HL-60 (cell line): ENCODE measurements around the gene CD19.

ENCODE experiments used
- DNase-seq, 2 experiments: peaks; one replicate each; pipeline ENCODE4 v3.0.0-alpha.2; 2010 to 2020; ENCODE audit warnings: low read depth in 1 of 2, low spot score in 1 of 2
- H3K27ac ChIP-seq: fragments of 250-450 bp; sonication (Bioruptor Pico); replicated peaks from 2 replicates; pipeline ENCODE4 v1.5.1; 2020; ENCODE audit warnings: mild to moderate bottlenecking, moderate library complexity
- H3K27me3 ChIP-seq: fragments of 250-450 bp; sonication (Bioruptor Pico); 2 replicates; pipeline ENCODE4 v1.5.1; 2021; ENCODE audit warnings: mild to moderate bottlenecking, moderate library complexity; ENCODE audit not compliant: insufficient read depth, poor library complexity, severe bottlenecking
- H3K4me3 ChIP-seq: replicated peaks from 2 replicates; pipeline ENCODE4 v1.5.1; 2011; ENCODE audit warnings: mild to moderate bottlenecking, control low read depth, low read length; ENCODE audit not compliant: insufficient read depth
- GABPA ChIP-seq: IDR thresholded peaks from 2 replicates; pipeline ENCODE4 v1.6.1; 2012; ENCODE audit warnings: low read depth
- POLR2AphosphoS5 ChIP-seq: IDR thresholded peaks from 2 replicates; pipeline ENCODE4 v1.6.1; 2012; ENCODE audit warnings: low read depth
- SPI1 ChIP-seq: IDR thresholded peaks from 2 replicates; pipeline ENCODE4 v1.6.1; 2012; ENCODE audit warnings: low read depth, mild to moderate bottlenecking, borderline replicate concordance
- TF ChIP-seq, protein P1 (sequence below): IDR thresholded peaks from one replicate; pipeline ENCODE4 v1.5.1; 2011; ENCODE audit warnings: low read length, control low read depth, inconsistent platforms; ENCODE audit not compliant: insufficient read depth
- TF ChIP-seq, protein P2 (sequence below): IDR thresholded peaks from 2 replicates; pipeline ENCODE4 v1.6.1; 2012; ENCODE audit warnings: low read depth; ENCODE audit not compliant: insufficient replicate concordance

CD19 gene

DNA sequence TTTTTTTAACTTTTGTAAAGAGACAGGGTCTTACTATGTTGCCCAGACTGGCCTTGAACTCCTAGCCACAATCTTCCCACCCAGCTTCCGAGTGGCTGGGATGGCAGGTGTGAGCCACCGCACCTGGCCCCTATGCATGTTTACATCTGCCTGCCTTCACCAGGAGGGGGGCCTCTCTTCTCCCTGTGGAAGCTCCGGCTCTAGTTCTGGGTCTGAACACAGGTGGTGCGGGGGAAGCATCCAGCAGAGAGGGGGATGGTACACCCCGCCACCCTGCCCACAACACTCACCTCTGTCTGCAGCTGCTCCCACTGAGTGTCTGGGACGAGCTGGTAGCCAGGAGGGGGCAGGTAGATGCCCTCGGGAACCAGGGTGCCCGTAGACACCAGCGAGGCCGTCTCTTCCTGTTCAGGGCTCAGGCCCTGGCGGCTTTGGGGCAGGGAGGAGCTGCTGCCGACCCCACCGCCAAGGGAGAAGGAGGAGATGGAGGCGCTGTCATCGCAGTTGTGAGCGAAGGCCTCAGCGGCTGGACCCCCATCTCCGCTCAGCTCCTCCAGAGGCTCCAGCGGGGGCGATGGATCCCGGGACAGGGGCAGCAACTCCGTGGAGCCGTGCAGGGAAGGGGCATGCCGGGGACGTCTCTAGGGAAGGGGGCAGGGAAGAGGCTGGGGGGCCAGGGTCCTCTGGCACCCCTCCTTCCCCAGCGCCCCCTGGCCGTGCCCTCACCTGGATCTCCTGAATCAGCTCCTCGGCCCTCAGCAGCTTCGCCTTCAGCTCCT is 17.6 kb upstream of the CD19 start:
- H3K4me3 ChIP-seq, result no peak overlapping the region
- TF ChIP-seq POLR2AphosphoS5, result no peak
- TF ChIP-seq, protein P1, sequence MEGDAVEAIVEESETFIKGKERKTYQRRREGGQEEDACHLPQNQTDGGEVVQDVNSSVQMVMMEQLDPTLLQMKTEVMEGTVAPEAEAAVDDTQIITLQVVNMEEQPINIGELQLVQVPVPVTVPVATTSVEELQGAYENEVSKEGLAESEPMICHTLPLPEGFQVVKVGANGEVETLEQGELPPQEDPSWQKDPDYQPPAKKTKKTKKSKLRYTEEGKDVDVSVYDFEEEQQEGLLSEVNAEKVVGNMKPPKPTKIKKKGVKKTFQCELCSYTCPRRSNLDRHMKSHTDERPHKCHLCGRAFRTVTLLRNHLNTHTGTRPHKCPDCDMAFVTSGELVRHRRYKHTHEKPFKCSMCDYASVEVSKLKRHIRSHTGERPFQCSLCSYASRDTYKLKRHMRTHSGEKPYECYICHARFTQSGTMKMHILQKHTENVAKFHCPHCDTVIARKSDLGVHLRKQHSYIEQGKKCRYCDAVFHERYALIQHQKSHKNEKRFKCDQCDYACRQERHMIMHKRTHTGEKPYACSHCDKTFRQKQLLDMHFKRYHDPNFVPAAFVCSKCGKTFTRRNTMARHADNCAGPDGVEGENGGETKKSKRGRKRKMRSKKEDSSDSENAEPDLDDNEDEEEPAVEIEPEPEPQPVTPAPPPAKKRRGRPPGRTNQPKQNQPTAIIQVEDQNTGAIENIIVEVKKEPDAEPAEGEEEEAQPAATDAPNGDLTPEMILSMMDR, result no peak
- TF ChIP-seq, protein P2, sequence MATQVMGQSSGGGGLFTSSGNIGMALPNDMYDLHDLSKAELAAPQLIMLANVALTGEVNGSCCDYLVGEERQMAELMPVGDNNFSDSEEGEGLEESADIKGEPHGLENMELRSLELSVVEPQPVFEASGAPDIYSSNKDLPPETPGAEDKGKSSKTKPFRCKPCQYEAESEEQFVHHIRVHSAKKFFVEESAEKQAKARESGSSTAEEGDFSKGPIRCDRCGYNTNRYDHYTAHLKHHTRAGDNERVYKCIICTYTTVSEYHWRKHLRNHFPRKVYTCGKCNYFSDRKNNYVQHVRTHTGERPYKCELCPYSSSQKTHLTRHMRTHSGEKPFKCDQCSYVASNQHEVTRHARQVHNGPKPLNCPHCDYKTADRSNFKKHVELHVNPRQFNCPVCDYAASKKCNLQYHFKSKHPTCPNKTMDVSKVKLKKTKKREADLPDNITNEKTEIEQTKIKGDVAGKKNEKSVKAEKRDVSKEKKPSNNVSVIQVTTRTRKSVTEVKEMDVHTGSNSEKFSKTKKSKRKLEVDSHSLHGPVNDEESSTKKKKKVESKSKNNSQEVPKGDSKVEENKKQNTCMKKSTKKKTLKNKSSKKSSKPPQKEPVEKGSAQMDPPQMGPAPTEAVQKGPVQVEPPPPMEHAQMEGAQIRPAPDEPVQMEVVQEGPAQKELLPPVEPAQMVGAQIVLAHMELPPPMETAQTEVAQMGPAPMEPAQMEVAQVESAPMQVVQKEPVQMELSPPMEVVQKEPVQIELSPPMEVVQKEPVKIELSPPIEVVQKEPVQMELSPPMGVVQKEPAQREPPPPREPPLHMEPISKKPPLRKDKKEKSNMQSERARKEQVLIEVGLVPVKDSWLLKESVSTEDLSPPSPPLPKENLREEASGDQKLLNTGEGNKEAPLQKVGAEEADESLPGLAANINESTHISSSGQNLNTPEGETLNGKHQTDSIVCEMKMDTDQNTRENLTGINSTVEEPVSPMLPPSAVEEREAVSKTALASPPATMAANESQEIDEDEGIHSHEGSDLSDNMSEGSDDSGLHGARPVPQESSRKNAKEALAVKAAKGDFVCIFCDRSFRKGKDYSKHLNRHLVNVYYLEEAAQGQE, result no peak
- TF ChIP-seq SPI1, result no peak
- TF ChIP-seq GABPA, result no peak
- H3K27ac ChIP-seq, result no peak overlapping the region
- H3K27me3 ChIP-seq, result no peaks in the 10 kb centered on the region
- DNase-seq, result no peak

DNA sequence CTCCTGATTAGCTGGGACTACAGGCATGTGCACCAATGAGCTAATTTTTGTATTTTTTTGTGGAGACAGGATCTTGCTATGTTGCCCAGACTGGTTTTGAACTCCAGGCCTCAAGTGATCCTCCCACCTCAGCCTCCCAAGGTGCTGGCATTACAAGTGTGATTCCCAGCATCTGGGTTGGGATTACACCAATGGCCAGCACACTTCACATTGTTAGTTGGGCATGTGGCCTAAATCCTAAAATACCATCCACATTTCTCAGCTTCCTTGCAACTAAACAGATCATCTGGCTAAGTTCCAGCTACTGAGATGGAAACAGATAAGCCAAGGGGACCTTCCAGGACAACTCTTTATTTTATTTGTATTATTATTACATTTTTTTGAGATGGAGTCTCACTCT is 16.6 kb upstream of the CD19 start:
- no peak overlapping the region for H3K27ac ChIP-seq
- TF ChIP-seq, protein P2, result no peak
- TF ChIP-seq SPI1, result no peak
- no peak for TF ChIP-seq POLR2AphosphoS5
- TF ChIP-seq, protein P1, result no peak
- no peak for TF ChIP-seq GABPA
- no peak for DNase-seq
- H3K27me3 ChIP-seq, result no peaks in the 10 kb centered on the region
- no peak overlapping the region for H3K4me3 ChIP-seq

DNA sequence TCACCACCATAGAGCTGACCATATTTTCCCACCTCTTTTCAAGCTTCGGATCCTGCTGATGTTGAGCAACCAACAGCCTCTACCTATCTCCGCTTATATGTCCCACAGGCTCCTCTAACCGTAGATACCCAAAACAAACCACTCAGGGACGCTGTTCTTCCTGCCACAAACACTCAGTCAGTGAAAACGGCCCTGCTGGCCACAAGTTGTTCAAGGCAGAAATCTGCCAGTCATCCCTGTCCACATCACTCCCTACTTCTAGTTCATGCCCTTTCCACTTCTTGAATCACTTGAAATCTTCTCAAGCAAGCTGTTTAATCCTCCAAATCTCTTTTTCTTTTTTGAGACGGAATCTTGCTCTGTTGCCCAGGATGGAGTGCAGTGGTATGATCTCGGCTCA is 14.7 kb upstream of the CD19 start:
- no peak for TF ChIP-seq GABPA
- TF ChIP-seq, protein P2, result no peak
- TF ChIP-seq, protein P1, result no peak
- no peak for TF ChIP-seq POLR2AphosphoS5
- no peak for TF ChIP-seq SPI1
- H3K27me3 ChIP-seq, result no peaks in the 10 kb centered on the region
- DNase-seq, result no peak

More for the DNA sequence above, 14.7 kb upstream of the CD19 start:
- no peak overlapping the region for H3K4me3 ChIP-seq
- no peak overlapping the region for H3K27ac ChIP-seq
